ENCODE data around the gene SOHLH2.

Gene SOHLH2

GRCh38 chr13:36214163-36214921, at the start of gene SOHLH2:
Gene SOHLH2, minus strand, starts transcription at chr13:36214556. Its CDS starts 30 bp downstream, at chr13:36214526.
- no peak for DNase-seq

- no peak for DNase-seq
Observed at GRCh38 chr13:36261976-36262375, 47.6 kb upstream of the SOHLH2 start.

- no peak for DNase-seq
Observed at GRCh38 chr13:36261011-36261410, 46.7 kb upstream of the SOHLH2 start.

- DNase-seq, result no peak
Observed at GRCh38 chr13:36259361-36260137, 45.2 kb upstream of the SOHLH2 start.

- no peak for DNase-seq
Observed at GRCh38 chr13:36258831-36259230, 44.5 kb upstream of the SOHLH2 start.

GRCh38 chr13:36251526-36251925, 37.2 kb upstream of the SOHLH2 start:
- DNase-seq, result no peak

GRCh38 chr13:36251017-36251416, 36.7 kb upstream of the SOHLH2 start:
- DNase-seq, result no peak

- no peak for DNase-seq
Observed at GRCh38 chr13:36248700-36249099, 34.3 kb upstream of the SOHLH2 start.

- no peak for DNase-seq
Observed at GRCh38 chr13:36244990-36245389, 30.6 kb upstream of the SOHLH2 start.

GRCh38 chr13:36244073-36244472, 29.7 kb upstream of the SOHLH2 start:
- DNase-seq, result no peak

- no peak for DNase-seq
Observed at GRCh38 chr13:36242761-36243160, 28.4 kb upstream of the SOHLH2 start.

GRCh38 chr13:36231236-36231635, 16.9 kb upstream of the SOHLH2 start:
- DNase-seq, result no peak

GRCh38 chr13:36224730-36225129, 10.4 kb upstream of the SOHLH2 start:
- no peak for DNase-seq

GRCh38 chr13:36219883-36220282, 5.5 kb upstream of the SOHLH2 start:
- DNase-seq, result no peak

GRCh38 chr13:36217456-36217855, 3.1 kb upstream of the SOHLH2 start:
- DNase-seq, result no peak

GRCh38 chr13:36212789-36213188, 1.6 kb downstream of the SOHLH2 start:
- no peak for DNase-seq

- DNase-seq, result no peak
Observed at GRCh38 chr13:36211567-36211966, 2.8 kb downstream of the SOHLH2 start.

- DNase-seq, result no peak
Observed at GRCh38 chr13:36210738-36211137, 3.6 kb downstream of the SOHLH2 start.

- DNase-seq, result no peak
Observed at GRCh38 chr13:36207672-36208071, 6.7 kb downstream of the SOHLH2 start.

GRCh38 chr13:36193151-36193855, 21.1 kb downstream of the SOHLH2 start:
- no peak for DNase-seq

- no peak for DNase-seq
Observed at GRCh38 chr13:36192166-36192565, 22.2 kb downstream of the SOHLH2 start.

GRCh38 chr13:36190771-36191170, 23.6 kb downstream of the SOHLH2 start:
- no peak for DNase-seq

GRCh38 chr13:36188441-36188840, 25.9 kb downstream of the SOHLH2 start:
- DNase-seq, result no peak

- no peak for DNase-seq
Observed at GRCh38 chr13:36183901-36184300, 30.5 kb downstream of the SOHLH2 start.
